B cell (primary cell): Measurements from ENCODE around the gene NBAS. TPM values are rescaled to one million over a fixed set of nuclear protein-coding genes. Genes with fewer than 3 reads are reported as not detected.

Source experiments
- ATAC-seq: fragments of 200-7000 bp; cut with Tn5 transposase; one replicate; pipeline ENCODE4 v1.10.0; 2021; ENCODE audit warnings: low read depth, mild to moderate bottlenecking, moderate number of reproducible peaks, moderate library complexity
- CTCF ChIA-PET: fragments of 350-600 bp; sonication (Branson Sonifier 250); formaldehyde crosslinking; loops from one replicate; lab custom pipeline; 2021; ENCODE audit warnings: antibody characterized with exemption, inconsistent platforms; lab: Charles Lee
- POLR2A ChIA-PET: fragments of 350-600 bp; sonication (Branson Sonifier 250); formaldehyde crosslinking; loops from one replicate; lab custom pipeline; 2021; ENCODE audit warnings: antibody characterized with exemption; lab: Charles Lee
- DNase-seq: peaks from one replicate; pipeline ENCODE4 v3.0.0; 2013
- H2AFZ ChIP-seq: 2 replicates; pipeline ENCODE4 v1.6.1; 2012; ENCODE audit warnings: mild to moderate bottlenecking, low read depth, low read length; ENCODE audit not compliant: insufficient read depth, poor library complexity, severe bottlenecking
- H3K27ac ChIP-seq, 2 donors: 1 replicate in 1 of 2; 2 replicates in 1 of 2; pipeline ENCODE4 v1.5.1; 2012 to 2013; ENCODE audit warnings: low read length in 2 of 2, mild to moderate bottlenecking in 2 of 2, moderate library complexity in 1 of 2
- H3K27me3 ChIP-seq, 4 experiments: fragments of 200-600 bp in 1 of 4; sonication (generic) in 1 of 4; replicated peaks in 1 of 4; 1 replicate in 2 of 4; 2 replicates in 2 of 4; pipeline versions ENCODE4 v1.6.1 to v1.7.0; 2013 to 2016; ENCODE audit warnings: low read length in 3 of 4, mild to moderate bottlenecking in 2 of 4, mixed read lengths in 1 of 4, moderate library complexity in 1 of 4; ENCODE audit not compliant: insufficient read depth in 4 of 4, control insufficient read depth in 3 of 4; ENCODE audit errors: control extremely low read depth in 1 of 4
- H3K36me3 ChIP-seq, 2 experiments: replicated peaks in 1 of 2; 1 replicate in 1 of 2; 2 replicates in 1 of 2; pipeline versions ENCODE4 v1.6.1 to v1.7.1; 2013; ENCODE audit warnings: low read length in 1 of 2; ENCODE audit not compliant: insufficient read depth in 2 of 2, control insufficient read depth in 1 of 2; ENCODE audit errors: control extremely low read depth in 1 of 2, extremely low read depth in 1 of 2
- H3K4me1 ChIP-seq, 2 donors: fragments of 200-600 bp in 1 of 2; sonication (generic) in 1 of 2; 1 replicate in 1 of 2; 2 replicates in 1 of 2; pipeline versions ENCODE4 v1.5.1 to v1.6.1; 2013 to 2017; ENCODE audit warnings: low read length in 2 of 2; ENCODE audit not compliant: control insufficient read depth in 2 of 2, insufficient read depth in 2 of 2
- H3K4me2 ChIP-seq: replicated peaks from 2 replicates; pipeline ENCODE3; 2012; ENCODE audit warnings: mild to moderate bottlenecking, low read depth, low read length; ENCODE audit not compliant: poor library complexity, severe bottlenecking
- H3K4me3 ChIP-seq, 5 experiments: fragments of 200-600 bp in 1 of 5; sonication (generic) in 1 of 5; 1 replicate in 3 of 5; 2 replicates in 2 of 5; pipeline versions ENCODE4 v1.5.1 to v1.7.0; 2011 to 2016; ENCODE audit warnings: low read length in 4 of 5, mild to moderate bottlenecking in 4 of 5, low read depth in 2 of 5, control low read depth in 1 of 5, moderate library complexity in 1 of 5; ENCODE audit not compliant: insufficient read depth in 1 of 5; ENCODE audit errors: control extremely low read depth in 1 of 5, extremely low read depth in 1 of 5
- H3K79me2 ChIP-seq: fragments of 200-600 bp; sonication (generic); one replicate; pipeline ENCODE4 v1.6.0; 2016; ENCODE audit warnings: low read length; ENCODE audit not compliant: control insufficient read depth, insufficient read depth
- H3K9ac ChIP-seq: fragments of 200-600 bp; sonication (generic); 2 replicates; pipeline ENCODE4 v1.6.1; 2017; ENCODE audit warnings: mild to moderate bottlenecking, low read length, moderate library complexity
- H3K9me3 ChIP-seq, 3 donors: one replicate each; pipeline versions ENCODE4 v1.6.1 to v1.7.1; 2013; ENCODE audit warnings: low read length in 2 of 3; ENCODE audit not compliant: control insufficient read depth in 2 of 3, insufficient read depth in 1 of 3; ENCODE audit errors: control extremely low read depth in 1 of 3
- H4K20me1 ChIP-seq: 2 replicates; pipeline ENCODE4 v1.6.0; 2012; ENCODE audit warnings: mild to moderate bottlenecking, low read length; ENCODE audit not compliant: insufficient read depth, control insufficient read depth, poor library complexity, severe bottlenecking
- H3K27ac Mint-ChIP-seq: one replicate; pipeline ENCODE4 v1.8.0; 2021; ENCODE audit warnings: mixed read lengths
- H3K27me3 Mint-ChIP-seq: one replicate; pipeline ENCODE4 v1.8.0; 2021; ENCODE audit warnings: mixed read lengths
- H3K4me1 Mint-ChIP-seq: one replicate; pipeline ENCODE4 v1.8.0; 2021; ENCODE audit warnings: mixed read lengths
- H3K4me3 Mint-ChIP-seq: one replicate; pipeline ENCODE4 v1.8.0; 2021; ENCODE audit warnings: mixed read lengths
- H3K9me3 Mint-ChIP-seq: one replicate; pipeline ENCODE4 v1.8.0; 2022; ENCODE audit warnings: mixed read lengths; ENCODE audit not compliant: insufficient read depth
- EZH2 ChIP-seq: IDR thresholded peaks from 2 replicates; pipeline ENCODE4 v1.6.1; 2012; ENCODE audit warnings: borderline replicate concordance, low read depth, mild to moderate bottlenecking, moderate library complexity, low read length; ENCODE audit not compliant: insufficient read depth, poor library complexity, severe bottlenecking
- WGBS: methylation state at CpG from one replicate; pipeline ENCODE4 v1.1.5; 2013; ENCODE audit warnings: missing lambda C conversion rate; ENCODE audit not compliant: insufficient coverage; 5-methylcytosine and 5-hydroxymethylcytosine counted together
- intact Hi-C: fragments of 100-400 bp; cut with micrococcal nuclease; formaldehyde crosslinking; loops from one replicate; pipeline ENCODE4 v1.10.0; 2022
- polyA plus RNA-seq: library from polyadenylated mRNA; depleted of rRNA; stranded (reverse); fragments of >200 nt; gene quantifications from 2 replicates; pipeline ENCODE4 v1.2.3, GENCODE V29; 2012
- total RNA-seq, 2 donors: library from RNA; stranded (reverse); fragments of 120-200 nt in 1 of 2; gene quantifications; 1 replicate in 1 of 2; 2 replicates in 1 of 2; pipeline versions ENCODE4 v1.2.3 to v1.2.4, GENCODE V29; 2013 to 2022
- TF ChIP-seq, protein P1 (sequence below): fragments of 200-600 bp; IDR thresholded peaks from one replicate; pipeline ENCODE4 v1.8.0; 2022; ENCODE audit warnings: antibody characterized with exemption, mild to moderate bottlenecking

The NBAS gene
- total and polyA plus RNA-seq, 2 donors (not counting 1 experiment from before 2014, with no cell fraction given): 10.6 to 37.3 TPM

- no peak for ATAC-seq
- no peaks in the 10 kb centered on the region for H3K27me3 ChIP-seq
- no peaks in the 10 kb centered on the region for H3K79me2 ChIP-seq
- Mint-ChIP-seq H3K4me1 (peaks cover 28% of the 10 kb centered on the region), H3K27ac (no peak overlapping the region), H3K9me3 (no peaks in the 10 kb centered on the region), H3K4me3 (no peak overlapping the region), H3K27me3 (no peaks in the 10 kb centered on the region)
- H3K4me3 ChIP-seq: no peak overlapping the region
- no peak overlapping the region for H3K9ac ChIP-seq
- POLR2A ChIA-PET: no interaction called here
- WGBS: 40% methylated on average over 1 of the region's 2 CpGs
- intact Hi-C loops: no loop called here
- no peaks in the 10 kb centered on the region for H4K20me1 ChIP-seq
- peaks cover 12 to 14% of the 10 kb centered on the region in 2 donors for H3K4me1 ChIP-seq
- CTCF ChIA-PET: no interaction called here
- H3K4me2 ChIP-seq: no peak overlapping the region
- peaks cover 3 to 12% of the 10 kb centered on the region in 2 experiments for H3K36me3 ChIP-seq
- TF ChIP-seq, protein P1, sequence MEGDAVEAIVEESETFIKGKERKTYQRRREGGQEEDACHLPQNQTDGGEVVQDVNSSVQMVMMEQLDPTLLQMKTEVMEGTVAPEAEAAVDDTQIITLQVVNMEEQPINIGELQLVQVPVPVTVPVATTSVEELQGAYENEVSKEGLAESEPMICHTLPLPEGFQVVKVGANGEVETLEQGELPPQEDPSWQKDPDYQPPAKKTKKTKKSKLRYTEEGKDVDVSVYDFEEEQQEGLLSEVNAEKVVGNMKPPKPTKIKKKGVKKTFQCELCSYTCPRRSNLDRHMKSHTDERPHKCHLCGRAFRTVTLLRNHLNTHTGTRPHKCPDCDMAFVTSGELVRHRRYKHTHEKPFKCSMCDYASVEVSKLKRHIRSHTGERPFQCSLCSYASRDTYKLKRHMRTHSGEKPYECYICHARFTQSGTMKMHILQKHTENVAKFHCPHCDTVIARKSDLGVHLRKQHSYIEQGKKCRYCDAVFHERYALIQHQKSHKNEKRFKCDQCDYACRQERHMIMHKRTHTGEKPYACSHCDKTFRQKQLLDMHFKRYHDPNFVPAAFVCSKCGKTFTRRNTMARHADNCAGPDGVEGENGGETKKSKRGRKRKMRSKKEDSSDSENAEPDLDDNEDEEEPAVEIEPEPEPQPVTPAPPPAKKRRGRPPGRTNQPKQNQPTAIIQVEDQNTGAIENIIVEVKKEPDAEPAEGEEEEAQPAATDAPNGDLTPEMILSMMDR: no peak
- no peak for TF ChIP-seq EZH2
- no peak overlapping the region for H3K27ac ChIP-seq
- DNase-seq: no peak
- H3K9me3 ChIP-seq: no peaks in the 10 kb centered on the region
- no peak overlapping the region for H2AFZ ChIP-seq
Measured at GRCh38 chr2:15367715-15368114, 193.4 kb downstream of the NBAS start.

DNA sequence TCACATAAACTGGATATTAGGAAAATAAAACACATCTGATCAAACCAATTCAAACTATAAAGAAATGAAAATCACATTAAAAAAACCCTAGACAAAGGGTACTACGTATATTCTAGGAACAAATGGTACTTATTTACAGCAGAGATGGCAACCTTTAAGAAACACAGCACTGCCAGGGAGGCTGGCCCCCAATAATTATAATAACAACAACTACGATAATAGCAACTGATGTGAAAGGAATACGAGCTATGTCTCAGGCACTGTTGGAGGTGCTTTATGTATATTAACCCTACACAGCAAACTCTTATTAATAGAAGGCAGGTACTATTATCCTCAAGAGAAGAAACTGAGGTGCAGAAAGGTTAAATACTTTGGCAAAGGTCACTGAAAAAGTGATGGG lies 193.9 kb downstream of the NBAS start:
- no peaks in the 10 kb centered on the region for H3K79me2 ChIP-seq
- peaks cover 12 to 14% of the 10 kb centered on the region in 2 donors for H3K4me1 ChIP-seq
- H4K20me1 ChIP-seq: no peaks in the 10 kb centered on the region
- H3K4me1 Mint-ChIP-seq: peaks cover 28% of the 10 kb centered on the region
- peaks cover 1 to 9% of the 10 kb centered on the region in 2 experiments for H3K36me3 ChIP-seq
- no peaks in the 10 kb centered on the region for H3K9me3 Mint-ChIP-seq
- ChIA-PET POLR2A (no interaction called here), CTCF (no interaction called here)
- ATAC-seq (no peak), DNase-seq (no peak)
- H3K27me3 Mint-ChIP-seq: no peaks in the 10 kb centered on the region
- WGBS: no CpG with 5 or more reads among the region's 3 CpGs
- no peak overlapping the region for H3K27ac Mint-ChIP-seq
- TF ChIP-seq, protein P1: no peak
- TF ChIP-seq EZH2: no peak
- no peak overlapping the region for H3K4me3 Mint-ChIP-seq
- no peaks in the 10 kb centered on the region for H3K27me3 ChIP-seq
- no peak overlapping the region for H2AFZ ChIP-seq
- H3K27ac ChIP-seq: no peak overlapping the region
- H3K4me3 ChIP-seq: no peak overlapping the region
- intact Hi-C loops: no loop called here
- H3K4me2 ChIP-seq: no peak overlapping the region
- H3K9ac ChIP-seq: no peak overlapping the region
- no peaks in the 10 kb centered on the region for H3K9me3 ChIP-seq
